TTC549 (cell line): Measurements from ENCODE around the gene NCBP1.

Experiments
- FAIRE-seq: peaks from 2 replicates; lab custom pipeline; 2012; peaks lifted over from hg19 to GRCh38; lab: Jason Lieb, UNC

Gene NCBP1

DNA sequence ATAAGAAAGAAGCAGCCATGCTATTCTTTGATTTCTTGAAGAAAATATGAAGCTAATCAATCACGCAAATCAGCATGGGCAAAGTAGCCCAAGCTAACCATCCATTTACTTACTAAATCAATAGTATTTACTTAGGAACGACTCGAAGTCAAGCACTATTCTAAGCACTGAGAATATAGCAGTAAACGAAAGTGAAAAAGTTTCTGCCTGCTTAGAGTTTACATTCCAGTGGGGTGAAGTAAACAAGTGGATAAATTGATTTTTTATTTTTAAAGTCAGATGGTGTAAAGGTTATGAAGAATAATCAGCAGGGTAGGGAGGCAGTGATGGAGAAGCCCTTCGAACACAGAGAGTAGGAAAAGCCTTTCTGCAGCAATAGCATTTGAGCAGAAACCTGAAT, 6.0 kb upstream of the NCBP1 start:
- no peak for FAIRE-seq

- FAIRE-seq: no peak
These were observed 5.0 kb upstream of the NCBP1 start for GRCh38 chr9:97628668-97629067.

DNA sequence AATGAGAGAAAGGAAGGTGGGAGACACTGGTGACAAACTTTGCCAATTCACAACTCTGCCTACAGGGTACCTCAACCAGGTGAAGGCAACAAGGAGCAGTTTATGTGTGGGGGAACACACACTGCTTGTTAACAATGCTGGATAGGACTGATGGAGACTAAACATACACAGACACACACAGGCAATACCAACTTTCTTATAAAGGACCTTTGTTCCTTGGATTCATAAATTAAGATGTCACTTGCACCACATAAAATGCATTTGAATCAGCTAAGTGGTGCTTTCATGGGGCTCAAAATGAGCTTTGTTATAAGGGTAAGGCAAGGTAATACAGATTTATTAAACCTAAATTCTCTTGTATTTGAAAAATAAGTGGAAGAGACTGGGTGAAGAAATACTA, 4.5 kb upstream of the NCBP1 start:
- no peak for FAIRE-seq

DNA sequence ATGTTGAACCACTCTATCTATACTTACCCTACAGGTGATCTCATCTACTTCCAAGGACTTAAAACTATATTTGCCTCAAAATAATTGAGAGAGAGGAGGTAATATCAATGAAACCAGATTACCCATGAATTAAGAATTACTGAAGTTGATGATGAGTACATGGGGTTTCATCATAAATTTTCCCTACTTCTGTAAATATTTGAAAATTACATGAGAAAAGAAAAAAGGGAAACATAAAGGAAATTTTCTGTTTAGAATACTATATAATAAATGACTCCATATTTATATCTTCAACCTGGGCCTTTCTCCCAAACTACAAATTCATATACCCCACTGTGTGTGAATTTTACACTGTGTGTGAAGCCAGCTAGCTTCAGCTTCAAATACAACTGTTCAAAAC, 3.0 kb upstream of the NCBP1 start:
- FAIRE-seq: no peak

DNA sequence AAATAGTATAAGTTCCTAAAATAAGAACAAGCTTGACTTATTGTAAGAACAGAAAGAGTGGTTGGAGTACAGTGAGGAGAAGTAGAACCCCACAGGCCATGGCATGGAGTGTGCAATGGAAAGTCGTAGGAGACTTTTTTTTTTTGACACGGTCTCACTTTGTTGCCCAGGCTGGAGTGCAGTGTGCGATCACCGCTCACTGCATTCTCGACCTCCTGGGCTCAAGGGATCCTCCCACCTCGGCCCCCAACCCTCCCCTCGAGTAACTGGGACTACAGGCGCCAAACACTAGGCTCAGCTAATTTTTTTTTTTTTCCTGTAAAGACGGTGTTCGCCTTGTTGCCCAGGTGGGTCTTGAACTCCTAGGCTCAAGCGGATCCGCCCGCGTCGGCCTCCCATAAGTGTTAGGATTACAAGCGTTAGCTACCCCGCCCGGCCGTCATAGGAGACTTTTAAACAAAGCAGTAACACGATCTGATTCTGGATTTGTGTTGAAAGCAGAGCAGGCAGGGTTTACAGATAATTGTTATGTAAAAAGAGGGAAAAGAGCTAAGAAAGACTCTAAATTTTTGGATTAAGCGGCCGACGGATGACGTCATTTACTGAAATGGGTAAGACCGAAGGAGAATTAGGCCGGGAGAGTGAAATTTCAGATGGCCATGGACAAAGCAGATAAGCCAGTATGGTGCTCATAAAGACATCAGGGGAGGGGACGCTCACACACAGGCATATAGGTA, 1.2 kb upstream of the NCBP1 start:
- FAIRE-seq: no peak

DNA sequence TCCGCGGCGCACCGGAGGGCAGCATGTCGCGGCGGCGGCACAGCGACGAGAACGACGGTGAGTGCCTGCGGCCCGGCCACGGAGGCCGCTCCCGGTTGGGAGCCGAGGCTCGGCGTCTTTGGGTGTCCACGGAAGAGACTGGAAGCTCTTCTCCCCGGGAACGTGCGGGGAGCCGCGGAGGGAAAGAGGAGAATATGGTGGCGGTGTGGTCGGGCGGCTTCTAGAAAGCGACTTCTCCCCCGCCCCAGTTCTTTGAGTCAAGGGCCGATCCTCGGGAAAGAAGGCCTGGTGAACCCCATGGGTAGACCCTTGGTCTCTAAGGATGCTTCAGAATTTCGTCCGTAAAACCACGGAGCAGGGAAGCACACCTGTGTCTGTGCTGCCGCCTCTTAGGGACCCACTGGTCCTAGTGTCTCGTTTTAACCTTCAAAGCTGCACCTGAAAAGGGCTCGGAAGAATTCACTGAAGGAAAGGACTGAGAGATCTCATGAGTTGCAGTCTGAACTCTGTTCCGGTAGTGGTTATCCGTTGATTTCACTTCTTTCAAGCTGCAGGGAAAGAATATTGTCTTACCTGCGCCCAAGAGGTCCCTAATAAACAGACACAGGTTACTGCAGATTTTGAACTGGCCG, 354 bp downstream of the NCBP1 start:
- FAIRE-seq: no peak

DNA sequence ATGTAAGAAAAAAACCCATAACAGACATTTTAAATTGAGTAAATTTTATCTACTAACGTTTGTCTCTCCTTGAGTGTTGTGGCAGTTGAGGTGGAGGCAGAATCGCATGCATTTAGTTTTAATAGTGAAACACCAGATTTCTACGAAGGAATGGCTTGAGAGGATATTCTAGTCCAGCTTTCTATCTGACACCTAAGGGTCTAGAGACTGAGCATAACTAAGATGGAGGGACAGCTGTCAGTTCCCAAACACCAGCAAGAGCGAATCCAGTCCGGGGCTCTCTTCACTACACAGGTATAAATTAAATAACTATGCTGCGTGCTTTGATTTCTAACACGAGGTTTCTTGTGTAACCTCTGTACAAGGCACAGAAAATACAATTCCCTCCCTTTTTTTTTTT, 1.4 kb downstream of the NCBP1 start:
- FAIRE-seq: no peak

DNA sequence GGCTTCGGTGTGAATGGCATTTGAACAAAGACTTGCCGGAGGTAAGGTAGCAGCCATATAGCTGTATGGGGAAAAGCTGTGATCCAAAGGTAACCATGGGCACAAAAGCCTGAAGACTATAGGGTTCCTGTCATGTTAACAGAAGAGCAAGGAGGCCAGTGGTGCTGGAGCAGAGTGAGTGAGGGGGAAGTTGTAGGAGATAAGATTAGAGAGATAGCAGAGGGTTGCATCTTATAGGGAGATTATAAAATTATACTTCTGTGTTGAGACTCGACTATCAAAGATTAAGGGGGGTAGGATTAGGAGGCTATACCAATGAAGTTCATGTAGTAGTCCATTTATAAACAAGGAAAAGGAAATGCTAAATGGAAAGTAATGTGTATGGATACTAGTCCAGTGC, 3.3 kb downstream of the NCBP1 start:
- no peak for FAIRE-seq

DNA sequence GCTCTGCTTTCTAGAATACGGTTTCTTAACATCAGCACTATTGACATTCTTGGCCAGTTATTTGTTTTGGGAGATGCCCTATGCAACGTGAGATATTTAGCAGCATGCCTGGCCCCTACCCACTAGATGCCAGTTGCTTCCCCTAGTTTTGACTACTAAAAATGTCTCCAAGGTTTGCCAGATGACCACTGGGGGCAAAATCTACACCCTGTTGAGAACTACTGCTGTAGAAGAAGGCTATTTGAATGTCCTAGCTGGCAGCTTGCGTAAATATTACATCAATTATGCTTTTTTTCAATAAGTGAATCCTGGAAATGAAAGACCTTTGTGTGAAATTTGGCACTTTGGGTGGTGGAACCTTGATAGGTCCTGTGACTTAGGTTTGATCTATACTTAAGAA, 5.0 kb downstream of the NCBP1 start:
- no peak for FAIRE-seq

DNA sequence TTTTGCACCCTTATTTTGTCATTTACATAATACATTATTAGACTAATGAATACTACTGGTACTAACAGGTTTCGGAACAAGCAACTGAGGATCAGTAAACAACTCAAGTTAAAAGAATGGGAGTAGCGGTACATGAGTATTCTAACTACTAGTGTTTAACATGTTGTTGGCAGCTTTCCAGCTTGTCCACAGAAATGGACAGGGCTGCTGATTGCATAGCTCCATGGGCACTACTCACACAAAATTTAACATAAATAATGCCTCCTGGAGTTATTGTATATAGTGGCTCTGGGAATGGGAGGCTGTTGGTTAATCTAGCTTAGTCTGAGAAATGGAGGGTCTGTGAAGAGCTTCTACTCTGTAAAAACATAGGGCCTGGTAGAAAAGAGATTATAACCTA, 6.7 kb downstream of the NCBP1 start:
- no peak for FAIRE-seq

- no peak for FAIRE-seq
These were observed 12.1 kb downstream of the NCBP1 start for GRCh38 chr9:97645720-97646119.

- FAIRE-seq: no peak
These were observed 14.4 kb downstream of the NCBP1 start for GRCh38 chr9:97647996-97648395.

- no peak for FAIRE-seq
These were observed 18.0 kb downstream of the NCBP1 start for GRCh38 chr9:97651646-97652045.

DNA sequence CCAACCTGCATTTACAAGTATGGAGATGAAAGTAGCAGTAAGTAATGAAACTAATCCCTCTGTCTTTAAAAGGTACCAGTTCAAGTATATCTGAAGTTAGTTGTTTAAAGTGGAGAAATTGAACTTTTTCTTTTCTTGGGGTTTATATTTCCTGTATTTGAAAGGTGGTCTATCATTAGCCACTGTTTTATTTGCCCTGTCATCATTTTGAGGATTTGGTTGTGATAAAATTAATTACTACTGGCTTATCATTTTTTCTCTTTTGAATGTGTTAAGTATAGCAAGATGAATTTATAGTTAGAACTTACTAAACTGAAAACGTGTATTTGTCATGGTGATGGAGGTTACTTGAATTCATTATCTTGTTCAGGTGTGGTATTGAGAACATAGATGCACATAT, 25.1 kb downstream of the NCBP1 start:
- no peak for FAIRE-seq

DNA sequence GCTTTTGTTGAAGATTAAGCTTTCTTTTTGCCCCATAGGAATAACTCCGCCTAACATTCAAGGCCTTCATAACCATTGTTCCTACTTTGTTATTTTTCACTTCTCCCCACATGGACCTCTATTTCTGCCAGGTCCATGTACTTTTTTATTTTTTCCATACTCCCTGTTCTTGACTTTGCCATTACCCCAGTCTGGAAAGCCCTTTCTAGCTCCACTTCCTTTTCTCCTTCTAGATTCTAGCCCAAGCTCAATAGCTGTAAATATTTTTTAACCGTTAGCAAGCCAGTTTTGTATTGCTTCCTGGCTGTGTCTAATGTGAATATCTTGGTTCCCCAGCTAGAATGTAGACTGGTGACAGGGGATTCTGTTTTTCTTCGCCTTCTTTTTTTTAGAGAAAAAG, 26.1 kb downstream of the NCBP1 start:
- no peak for FAIRE-seq

GRCh38 chr9:97660340-97660739, 26.7 kb downstream of the NCBP1 start:
- FAIRE-seq: no peak

DNA sequence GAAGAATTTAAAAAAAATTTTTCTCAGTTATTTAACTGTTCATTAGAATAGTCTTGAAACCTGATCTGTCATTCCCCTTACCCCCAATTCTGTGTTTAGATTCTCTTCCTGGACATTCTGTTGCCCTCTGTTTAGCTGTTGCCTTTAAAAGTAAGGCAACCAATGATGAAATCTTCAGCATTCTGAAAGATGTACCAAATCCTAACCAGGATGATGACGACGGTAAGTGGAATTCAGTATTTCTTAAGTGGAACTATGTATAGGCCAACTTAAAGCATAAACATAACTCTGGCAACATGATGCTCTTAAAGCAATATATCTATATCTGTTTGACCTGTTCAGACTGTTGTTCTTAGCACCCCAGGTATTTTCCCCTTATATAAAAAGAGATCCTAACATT, 27.2 kb downstream of the NCBP1 start:
- no peak for FAIRE-seq

DNA sequence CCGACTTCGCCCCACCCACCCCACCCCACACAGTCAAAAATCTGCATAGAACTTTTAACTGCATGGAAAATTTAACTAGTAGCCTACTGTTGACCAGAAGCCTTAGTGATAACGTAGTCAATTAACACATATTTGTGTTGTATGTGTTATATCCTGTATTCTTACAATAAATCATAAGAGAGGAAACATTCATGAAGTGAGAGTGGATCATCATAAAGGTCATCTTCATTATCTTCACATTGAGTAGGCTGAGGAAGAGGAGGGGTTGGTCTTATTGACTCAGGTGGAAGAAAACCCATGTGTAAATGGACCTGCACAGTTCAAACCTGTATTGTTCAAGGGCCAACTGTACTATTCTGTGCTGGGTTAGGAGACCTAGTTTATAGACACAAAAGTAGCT, 32.1 kb downstream of the NCBP1 start:
- FAIRE-seq: no peak

GRCh38 chr9:97666907-97667686, 33.5 kb downstream of the NCBP1 start:
- no peak for FAIRE-seq

GRCh38 chr9:97668485-97668884, 34.9 kb downstream of the NCBP1 start:
- no peak for FAIRE-seq

DNA sequence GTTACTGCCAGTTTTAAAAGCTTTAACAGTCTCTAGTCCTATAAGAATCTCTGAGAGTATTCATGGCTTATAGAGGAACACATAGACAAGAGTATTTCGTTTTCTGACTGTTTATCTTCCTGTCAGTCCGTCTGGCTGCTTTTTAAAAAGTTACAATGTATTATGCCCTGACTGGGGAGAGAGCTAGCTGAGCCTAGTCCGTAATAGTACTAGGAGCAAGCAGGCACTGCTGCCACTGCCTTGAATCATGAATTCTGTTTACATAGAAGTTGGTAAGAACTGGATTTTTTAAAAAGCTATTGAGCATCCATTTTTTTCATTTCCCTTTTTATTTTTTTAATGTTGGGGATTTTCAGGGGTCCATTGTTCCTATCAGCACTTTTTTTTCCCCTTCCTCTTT, 37.0 kb downstream of the NCBP1 start:
- FAIRE-seq: no peak

GRCh38 chr9:97672403-97672802, 38.8 kb downstream of the NCBP1 start:
- no peak for FAIRE-seq

DNA sequence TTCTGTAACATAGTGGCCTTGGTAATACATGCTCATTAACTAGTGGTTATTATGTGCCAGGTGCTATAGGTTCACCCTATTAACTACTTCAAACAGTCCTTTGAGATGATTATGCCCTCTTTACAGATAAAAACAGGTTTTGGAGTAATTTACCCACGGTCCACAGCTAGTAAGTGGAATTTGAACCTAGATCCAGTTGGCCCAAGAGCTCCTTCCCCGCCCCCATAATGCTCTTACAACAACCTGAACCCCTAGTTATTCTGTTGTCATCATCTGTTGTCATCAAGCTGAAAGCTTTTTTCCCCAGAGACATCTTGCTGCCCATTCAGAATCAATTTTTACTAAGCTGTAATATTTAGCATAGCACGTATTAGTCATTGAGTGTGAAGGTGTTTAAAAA, 40.3 kb downstream of the NCBP1 start:
- FAIRE-seq: no peak

- no peak for FAIRE-seq
These were observed 42.0 kb downstream of the NCBP1 start for GRCh38 chr9:97675655-97676054.
